ENCODE measurements around the gene FAIM2. TPM values are rescaled to one million over a fixed set of nuclear protein-coding genes. Genes with fewer than 3 reads are reported as not detected.

The FAIM2 gene
- 0.81 and 2.0 TPM in 2 replicates for total RNA-seq

GRCh38 chr12:49903700-49904423 lies at the start of gene FAIM2:
Gene FAIM2 (minus strand): TSS chr12:49903900. CDS start chr12:49903792, 108 bp downstream.

DNA sequence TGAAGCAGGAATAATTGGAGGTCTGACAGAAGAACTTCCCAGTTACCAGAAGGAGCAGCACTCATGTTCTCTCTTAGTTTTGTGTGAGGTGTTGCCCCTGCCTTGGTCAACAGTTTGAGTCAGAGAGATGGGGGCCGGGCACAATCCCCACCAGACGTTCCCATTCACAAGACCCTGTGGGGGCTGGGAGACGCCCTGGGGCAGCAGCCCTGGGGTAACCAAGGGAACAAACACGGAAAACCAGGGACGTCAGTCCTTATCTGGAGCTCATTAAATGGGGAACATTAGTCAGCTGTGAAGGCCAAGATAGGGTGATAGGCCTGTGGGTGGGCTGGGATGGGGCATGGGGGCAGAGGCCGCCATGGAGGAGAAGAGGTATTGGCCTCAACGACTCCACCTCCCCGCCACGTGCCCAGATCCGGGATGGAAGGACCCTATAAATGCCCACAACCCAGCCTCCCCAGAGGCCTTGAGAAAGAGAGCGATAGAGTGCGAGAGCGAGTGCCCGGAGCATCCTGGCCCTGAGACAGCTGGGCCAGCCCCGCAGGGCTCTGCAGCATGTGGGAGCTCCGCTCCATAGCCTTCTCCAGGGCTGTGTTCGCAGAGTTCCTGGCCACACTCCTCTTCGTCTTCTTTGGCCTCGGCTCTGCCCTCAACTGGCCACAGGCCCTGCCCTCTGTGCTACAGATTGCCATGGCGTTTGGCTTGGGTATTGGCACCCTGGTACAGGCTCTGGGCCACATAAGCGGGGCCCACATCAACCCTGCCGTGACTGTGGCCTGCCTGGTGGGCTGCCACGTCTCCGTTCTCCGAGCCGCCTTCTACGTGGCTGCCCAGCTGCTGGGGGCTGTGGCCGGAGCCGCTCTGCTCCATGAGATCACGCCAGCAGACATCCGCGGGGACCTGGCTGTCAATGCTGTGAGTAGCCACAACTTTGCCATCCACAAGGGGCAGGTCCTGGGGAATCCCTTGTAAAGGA lies 46.9 kb upstream of the FAIM2 start, which contains the start of gene AQP2:
TSS of gene AQP2 (plus strand) at position 465 of the 979 bp plus-strand sequence. CDS start at position 559, 94 bp downstream.

GRCh38 chr12:49842519-49843352 lies 61.0 kb downstream of the FAIM2 start, which contains the start of gene BCDIN3D:
Gene BCDIN3D (minus strand): TSS chr12:49843106. CDS start chr12:49843087, 19 bp downstream.

GRCh38 chr12:49828133-49829091 lies 75.3 kb downstream of the FAIM2 start, which contains the start of gene NCKAP5L:
Gene NCKAP5L (minus strand): TSS chr12:49828413. CDS start chr12:49804044, 24,369 bp downstream.

Other genes with a start within 250 kb of the FAIM2 start
- gene FMNL3, start 196.5 kb downstream of the FAIM2 start, total RNA-seq = 29.2 and 38.6 TPM in 2 replicates
- 369 and 388 TPM in 2 replicates for gene TMBIM6, start 162.3 kb downstream of the FAIM2 start, total RNA-seq
- gene NCKAP5L, start 75.5 kb downstream of the FAIM2 start, total RNA-seq = 10.3 and 12.8 TPM in 2 replicates
- 2.0 and 3.3 TPM in 2 replicates for gene BCDIN3D, start 60.8 kb downstream of the FAIM2 start, total RNA-seq
- not detected in 2 replicates for gene AQP2, start 46.8 kb upstream of the FAIM2 start, total RNA-seq
- 0.19 and 0.26 TPM in 2 replicates for gene AQP5, start 58.0 kb upstream of the FAIM2 start, total RNA-seq
- gene AQP6, start 69.0 kb upstream of the FAIM2 start, total RNA-seq = 0.12 and 0.13 TPM in 2 replicates
- 58.3 and 78.9 TPM in 2 replicates for gene RACGAP1, start 121.6 kb upstream of the FAIM2 start, total RNA-seq
- gene ASIC1, start 153.7 kb upstream of the FAIM2 start, total RNA-seq = 1.3 and 1.4 TPM in 2 replicates
- gene SMARCD1, start 181.4 kb upstream of the FAIM2 start, total RNA-seq = 21.8 and 27.8 TPM in 2 replicates
- gene GPD1, start 200.1 kb upstream of the FAIM2 start, total RNA-seq = 0.13 and 0.44 TPM in 2 replicates
- 45.6 and 65.3 TPM in 2 replicates for gene COX14, start 208.3 kb upstream of the FAIM2 start, total RNA-seq